Measurements from ENCODE around the gene VSIR. TPM values are rescaled to one million over a fixed set of nuclear protein-coding genes. Genes with fewer than 3 reads are reported as not detected.

Gene VSIR
- total and polyA plus RNA-seq, 2 donors from 2014 or later = 32.1 to 66.6 TPM

DNA sequence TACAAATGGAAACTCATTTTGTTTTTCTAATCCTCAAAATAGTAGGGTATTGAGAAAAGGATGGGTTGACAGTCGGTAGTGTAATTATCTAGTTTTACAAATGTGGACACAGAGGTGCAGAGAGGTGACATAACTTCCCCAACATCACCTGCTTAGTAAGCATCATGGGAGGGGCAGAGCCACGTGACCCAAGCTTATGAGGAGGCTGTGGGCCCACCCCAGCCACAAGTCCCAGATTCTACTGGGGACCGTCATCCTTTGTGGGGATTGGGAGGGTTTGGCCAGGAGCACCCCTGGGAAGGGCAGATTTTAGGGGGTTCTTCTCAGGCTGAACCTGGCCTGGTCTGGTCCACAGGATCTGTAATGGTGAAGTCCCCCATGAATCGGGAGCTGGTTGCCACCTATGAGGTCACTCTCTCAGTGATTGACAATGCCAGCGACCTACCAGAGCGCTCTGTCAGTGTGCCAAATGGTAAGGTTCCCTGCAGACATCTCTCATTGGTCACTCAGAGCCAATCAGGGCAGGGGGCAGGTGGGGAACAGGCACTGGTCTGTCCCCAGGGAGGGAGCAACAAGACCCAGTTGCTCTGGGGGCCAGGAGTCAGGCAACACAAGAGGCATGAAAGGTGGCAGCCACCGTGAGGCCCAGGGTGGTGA lies 23.6 kb upstream of the VSIR start:
- DNase-seq (no peak), FAIRE-seq (no peak)
- intact Hi-C loops (cut with DNase I) = no loop called here
- Histone ChIP-seq H3K4me1 (ENCODE audit: control insufficient read depth in 2 of 3, insufficient read depth in 2 of 3, low read depth in 1 of 3, low read length in 3 of 3) (no peaks in the 10 kb centered on the region), H3K9me3 (ENCODE audit: control insufficient read depth in 2 of 3, insufficient read depth in 1 of 3, low read length in 3 of 3) (no peaks in the 10 kb centered on the region), H3K9ac (ENCODE audit: low read length in 3 of 3) (no peak overlapping the region), H3K27ac (ENCODE audit: low read depth in 2 of 2, low read length in 2 of 2) (no peak overlapping the region), H3K27me3 (ENCODE audit: control insufficient read depth, insufficient read depth, low read length) (no peaks in the 10 kb centered on the region), H3K4me3 (ENCODE audit: low read length in 3 of 3) (no peak overlapping the region), H3K36me3 (ENCODE audit: control insufficient read depth in 2 of 3, insufficient read depth in 3 of 3, low read length in 3 of 3) (no peaks in the 10 kb centered on the region)
- TF ChIP-seq, protein P1, sequence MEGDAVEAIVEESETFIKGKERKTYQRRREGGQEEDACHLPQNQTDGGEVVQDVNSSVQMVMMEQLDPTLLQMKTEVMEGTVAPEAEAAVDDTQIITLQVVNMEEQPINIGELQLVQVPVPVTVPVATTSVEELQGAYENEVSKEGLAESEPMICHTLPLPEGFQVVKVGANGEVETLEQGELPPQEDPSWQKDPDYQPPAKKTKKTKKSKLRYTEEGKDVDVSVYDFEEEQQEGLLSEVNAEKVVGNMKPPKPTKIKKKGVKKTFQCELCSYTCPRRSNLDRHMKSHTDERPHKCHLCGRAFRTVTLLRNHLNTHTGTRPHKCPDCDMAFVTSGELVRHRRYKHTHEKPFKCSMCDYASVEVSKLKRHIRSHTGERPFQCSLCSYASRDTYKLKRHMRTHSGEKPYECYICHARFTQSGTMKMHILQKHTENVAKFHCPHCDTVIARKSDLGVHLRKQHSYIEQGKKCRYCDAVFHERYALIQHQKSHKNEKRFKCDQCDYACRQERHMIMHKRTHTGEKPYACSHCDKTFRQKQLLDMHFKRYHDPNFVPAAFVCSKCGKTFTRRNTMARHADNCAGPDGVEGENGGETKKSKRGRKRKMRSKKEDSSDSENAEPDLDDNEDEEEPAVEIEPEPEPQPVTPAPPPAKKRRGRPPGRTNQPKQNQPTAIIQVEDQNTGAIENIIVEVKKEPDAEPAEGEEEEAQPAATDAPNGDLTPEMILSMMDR (IDR thresholded peaks at IDR 0.05; ENCODE audit: borderline replicate concordance, extremely low read depth, insufficient read depth) = no peak

DNA sequence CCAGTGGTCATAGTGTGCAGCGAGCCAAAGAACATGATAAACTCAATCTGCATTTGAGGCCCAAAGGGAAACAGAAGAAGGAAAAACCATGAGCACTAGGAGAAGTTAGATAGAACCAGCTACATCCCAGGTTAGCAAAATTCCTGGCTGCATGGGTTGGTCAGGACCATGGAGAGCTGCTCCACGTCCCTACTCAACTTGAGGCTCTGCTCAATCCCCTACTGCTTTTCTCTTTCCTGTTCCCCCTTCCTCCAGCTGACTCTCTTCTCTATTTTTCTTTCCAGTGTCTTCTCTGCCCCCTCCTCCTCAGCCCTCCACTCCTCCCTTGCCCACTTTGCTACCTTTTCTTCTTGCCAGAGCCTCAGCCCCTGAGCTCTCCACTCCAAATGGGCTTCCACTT lies 21.9 kb upstream of the VSIR start:
- no peak for FAIRE-seq
- intact Hi-C loops (cut with DNase I) = no loop called here
- Histone ChIP-seq H3K27ac (ENCODE audit: low read depth in 2 of 2, low read length in 2 of 2) (no peak overlapping the region), H3K36me3 (ENCODE audit: control insufficient read depth in 2 of 3, insufficient read depth in 3 of 3, low read length in 3 of 3) (no peaks in the 10 kb centered on the region), H3K27me3 (ENCODE audit: control insufficient read depth, insufficient read depth, low read length) (no peaks in the 10 kb centered on the region), H3K9ac (ENCODE audit: low read length in 3 of 3) (no peak overlapping the region), H3K4me3 (ENCODE audit: low read length in 3 of 3) (no peak overlapping the region), H3K9me3 (ENCODE audit: control insufficient read depth in 2 of 3, insufficient read depth in 1 of 3, low read length in 3 of 3) (no peaks in the 10 kb centered on the region), H3K4me1 (ENCODE audit: control insufficient read depth in 2 of 3, insufficient read depth in 2 of 3, low read depth in 1 of 3, low read length in 3 of 3) (no peaks in the 10 kb centered on the region)
- TF ChIP-seq, protein P1 (IDR thresholded peaks at IDR 0.05; ENCODE audit: borderline replicate concordance, extremely low read depth, insufficient read depth) = no peak
- peak in 3 of 5 donors; percentile 71 to 72 (median 72) for DNase-seq

DNA sequence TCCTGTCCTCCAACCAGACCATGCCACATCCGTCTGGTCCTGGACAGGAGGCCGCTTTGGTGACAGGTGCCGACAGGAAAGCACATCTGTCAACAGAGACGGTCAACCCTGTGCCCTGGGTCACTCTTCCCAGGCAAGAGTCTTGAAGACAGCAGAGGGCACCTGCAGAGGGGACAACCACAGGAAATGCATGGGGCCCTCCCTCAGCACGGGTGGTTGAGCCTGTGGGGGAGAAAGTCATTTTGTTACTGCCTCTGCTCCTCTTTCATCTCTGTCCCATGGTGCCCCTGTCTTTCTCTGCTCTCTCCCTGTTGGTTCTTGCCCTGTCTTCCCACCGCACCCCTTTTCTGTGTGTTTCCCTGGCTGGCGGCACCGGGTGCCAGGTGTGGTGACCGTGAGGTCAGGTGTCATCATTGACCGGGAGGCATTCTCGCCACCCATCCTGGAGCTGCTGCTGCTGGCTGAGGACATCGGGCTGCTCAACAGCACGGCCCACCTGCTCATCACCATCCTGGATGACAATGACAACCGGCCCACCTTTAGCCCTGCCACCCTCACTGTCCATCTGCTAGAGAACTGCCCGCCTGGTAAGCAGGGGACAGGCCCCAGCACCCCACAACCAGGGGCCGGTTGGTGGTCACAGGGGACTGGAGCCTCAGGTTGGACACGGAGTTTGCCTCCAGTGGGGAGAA lies 17.6 kb upstream of the VSIR start:
- Histone ChIP-seq H3K27ac (ENCODE audit: low read depth in 2 of 2, low read length in 2 of 2) (no peak overlapping the region), H3K9me3 (ENCODE audit: control insufficient read depth in 2 of 3, insufficient read depth in 1 of 3, low read length in 3 of 3) (no peaks in the 10 kb centered on the region), H3K4me3 (ENCODE audit: low read length in 3 of 3) (no peak overlapping the region), H3K4me1 (ENCODE audit: control insufficient read depth in 2 of 3, insufficient read depth in 2 of 3, low read depth in 1 of 3, low read length in 3 of 3) (no peaks in the 10 kb centered on the region), H3K9ac (ENCODE audit: low read length in 3 of 3) (no peak overlapping the region), H3K27me3 (ENCODE audit: control insufficient read depth, insufficient read depth, low read length) (no peaks in the 10 kb centered on the region), H3K36me3 (ENCODE audit: control insufficient read depth in 2 of 3, insufficient read depth in 3 of 3, low read length in 3 of 3) (no peaks in the 10 kb centered on the region)
- TF ChIP-seq, protein P1 (IDR thresholded peaks at IDR 0.05; ENCODE audit: borderline replicate concordance, extremely low read depth, insufficient read depth) = no peak
- no peak for DNase-seq
- no peak for FAIRE-seq
- intact Hi-C loops (cut with DNase I) = no loop called here

Measured in kidney (tissue), 14 donors.